WTC11 (cell line): Measurements from ENCODE around the gene RTP3. TPM values are rescaled to one million over a fixed set of nuclear protein-coding genes. Genes with fewer than 3 reads are reported as not detected.

Experiments
- ATAC-seq: fragments of 200-7000 bp; cut with Tn5 transposase; 2 replicates; pipeline ENCODE4 v1.10.0; 2021; ENCODE audit warnings: mild to moderate bottlenecking, moderate library complexity
- CTCF ChIA-PET: fragments of 300-600 bp; sonication (Branson Sonifier 250); formaldehyde crosslinking; loops from one replicate; lab custom pipeline; 2021; ENCODE audit warnings: antibody characterized with exemption; lab: Charles Lee
- POLR2A ChIA-PET: fragments of 350-600 bp; sonication (Branson Sonifier 250); formaldehyde crosslinking; loops from one replicate; lab custom pipeline; 2021; ENCODE audit warnings: antibody characterized with exemption; lab: Charles Lee
- DNase-seq: peaks from one replicate; pipeline ENCODE4 v3.0.0; 2021; ENCODE audit warnings: low spot score
- H3K27ac Mint-ChIP-seq: 2 replicates; pipeline ENCODE4 v1.8.0; 2021; ENCODE audit warnings: mixed read lengths
- H3K27me3 Mint-ChIP-seq: 2 replicates; pipeline ENCODE4 v1.8.0; 2021; ENCODE audit warnings: low read depth, mild to moderate bottlenecking, moderate library complexity, mixed read lengths
- H3K36me3 Mint-ChIP-seq: 2 replicates; pipeline ENCODE4 v1.8.0; 2021; ENCODE audit warnings: mixed read lengths
- H3K4me1 Mint-ChIP-seq: 2 replicates; pipeline ENCODE4 v1.8.0; 2022; ENCODE audit warnings: mixed read lengths
- H3K4me3 Mint-ChIP-seq: 2 replicates; pipeline ENCODE4 v1.8.0; 2021; ENCODE audit warnings: mild to moderate bottlenecking, moderate library complexity, mixed read lengths
- H3K9me3 Mint-ChIP-seq: 2 replicates; pipeline ENCODE4 v1.8.0; 2021; ENCODE audit warnings: mixed read lengths
- AR ChIP-seq: fragments of 250-450 bp; sonication (Bioruptor Pico); IDR thresholded peaks from 2 replicates; pipeline ENCODE4 v1.9.0; 2021; ENCODE audit warnings: mild to moderate bottlenecking
- ATF1 ChIP-seq: sonication (generic); formaldehyde crosslinking; IDR thresholded peaks from 2 replicates; pipeline ENCODE4 v1.8.1; 2023; ENCODE audit warnings: mild to moderate bottlenecking, moderate library complexity, missing genetic modification reagents
- ELF4 ChIP-seq: sonication (generic); formaldehyde crosslinking; IDR thresholded peaks from 2 replicates; pipeline ENCODE4 v1.8.1; 2022; ENCODE audit warnings: low read depth, mild to moderate bottlenecking, moderate library complexity, missing genetic modification reagents
- FOXK1 ChIP-seq: sonication (generic); formaldehyde crosslinking; IDR thresholded peaks from 2 replicates; pipeline ENCODE4 v1.8.0; 2022; ENCODE audit warnings: mild to moderate bottlenecking, moderate library complexity, missing genetic modification reagents
- KAT7 ChIP-seq: sonication (generic); formaldehyde crosslinking; IDR thresholded peaks from 2 replicates; pipeline ENCODE4 v1.8.1; 2023; ENCODE audit warnings: missing genetic modification reagents, mild to moderate bottlenecking, borderline replicate concordance
- NFE2L1 ChIP-seq: sonication (generic); formaldehyde crosslinking; IDR thresholded peaks from 2 replicates; pipeline ENCODE4 v1.8.1; 2023; ENCODE audit warnings: missing genetic modification reagents
- NFYB ChIP-seq: sonication (generic); formaldehyde crosslinking; conservative IDR thresholded peaks from 2 replicates; pipeline ENCODE4 v1.8.0; 2022; ENCODE audit warnings: low read depth, missing genetic modification reagents
- OVOL2 ChIP-seq: fragments of 250-450 bp; sonication (Bioruptor Pico); IDR thresholded peaks from 2 replicates; pipeline ENCODE4 v1.9.0; 2021; ENCODE audit warnings: mild to moderate bottlenecking, borderline replicate concordance
- TCF7 ChIP-seq: sonication (generic); formaldehyde crosslinking; IDR thresholded peaks from 2 replicates; pipeline ENCODE4 v1.8.0; 2022; ENCODE audit warnings: mild to moderate bottlenecking, low read depth, missing genetic modification reagents, moderate library complexity
- TEAD1 ChIP-seq: sonication (generic); formaldehyde crosslinking; IDR thresholded peaks from 2 replicates; pipeline ENCODE4 v1.8.0; 2022; ENCODE audit warnings: mild to moderate bottlenecking, missing genetic modification reagents
- USF1 ChIP-seq: sonication (generic); formaldehyde crosslinking; IDR thresholded peaks from 2 replicates; pipeline ENCODE4 v1.8.0; 2022; ENCODE audit warnings: mild to moderate bottlenecking, missing genetic modification reagents
- ZNF232 ChIP-seq: sonication (generic); formaldehyde crosslinking; IDR thresholded peaks from 2 replicates; pipeline ENCODE4 v1.8.0; 2022; ENCODE audit warnings: mild to moderate bottlenecking, missing genetic modification reagents
- ZNF396 ChIP-seq: fragments of 250-450 bp; sonication (Bioruptor Pico); IDR thresholded peaks from 2 replicates; pipeline ENCODE4 v1.8.0; 2021; ENCODE audit warnings: mild to moderate bottlenecking, moderate library complexity, borderline replicate concordance
- ZNF512 ChIP-seq: sonication (generic); formaldehyde crosslinking; IDR thresholded peaks from 2 replicates; pipeline ENCODE4 v1.8.1; 2022; ENCODE audit warnings: missing genetic modification reagents, borderline replicate concordance
- ZNF671 ChIP-seq: fragments of 250-450 bp; sonication (Bioruptor Pico); IDR thresholded peaks from 2 replicates; pipeline ENCODE4 v1.8.0; 2021; ENCODE audit warnings: mild to moderate bottlenecking
- ZSCAN18 ChIP-seq: fragments of 250-450 bp; sonication (Bioruptor Pico); IDR thresholded peaks from 2 replicates; pipeline ENCODE4 v2.1.2; 2022; ENCODE audit warnings: mild to moderate bottlenecking, moderate library complexity
- total RNA-seq: library from RNA; stranded (reverse); gene quantifications from 3 replicates; pipeline ENCODE4 v1.2.3, GENCODE V29; 2021
- TF ChIP-seq, protein P1 (sequence below): sonication (generic); formaldehyde crosslinking; IDR thresholded peaks from 2 replicates; pipeline ENCODE4 v1.8.1; 2023; ENCODE audit warnings: mild to moderate bottlenecking, missing genetic modification reagents, borderline replicate concordance
- TF ChIP-seq, protein P2 (sequence below): sonication (generic); formaldehyde crosslinking; IDR thresholded peaks from 2 replicates; pipeline ENCODE4 v1.8.0; 2023; ENCODE audit warnings: missing genetic modification reagents
- TF ChIP-seq, protein P3 (sequence below): sonication (generic); formaldehyde crosslinking; IDR thresholded peaks from 2 replicates; pipeline ENCODE4 v1.8.1; 2023; ENCODE audit warnings: mild to moderate bottlenecking, missing genetic modification reagents, moderate library complexity

RTP3 gene
- total RNA-seq, 1 experiment from 2014 or later: not detected

DNA sequence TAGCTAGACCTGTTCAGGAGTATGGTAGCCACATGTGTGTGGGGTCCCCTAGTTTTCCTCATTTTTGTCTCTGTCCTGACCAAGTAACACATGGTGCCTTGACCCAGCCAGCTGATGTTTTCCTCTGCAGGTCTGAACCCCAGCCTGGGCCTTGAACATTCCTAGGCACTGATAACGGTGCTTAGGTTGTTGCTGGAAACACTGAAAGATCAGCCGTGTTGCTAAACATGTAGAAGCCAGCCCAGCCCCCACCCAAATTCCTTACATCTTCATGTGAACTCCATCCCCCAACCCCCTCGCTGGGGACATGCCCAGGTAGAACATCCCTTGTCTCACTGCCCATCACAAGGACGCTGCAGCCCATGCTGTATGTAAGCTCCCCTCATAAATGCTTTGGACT lies 18.7 kb downstream of the RTP3 start (continued):
- TF ChIP-seq USF1 (CRISPR knock-in tag): no peak
- TF ChIP-seq ATF1 (CRISPR knock-in tag): no peak
- no peak for TF ChIP-seq TCF7 (CRISPR knock-in tag)

DNA sequence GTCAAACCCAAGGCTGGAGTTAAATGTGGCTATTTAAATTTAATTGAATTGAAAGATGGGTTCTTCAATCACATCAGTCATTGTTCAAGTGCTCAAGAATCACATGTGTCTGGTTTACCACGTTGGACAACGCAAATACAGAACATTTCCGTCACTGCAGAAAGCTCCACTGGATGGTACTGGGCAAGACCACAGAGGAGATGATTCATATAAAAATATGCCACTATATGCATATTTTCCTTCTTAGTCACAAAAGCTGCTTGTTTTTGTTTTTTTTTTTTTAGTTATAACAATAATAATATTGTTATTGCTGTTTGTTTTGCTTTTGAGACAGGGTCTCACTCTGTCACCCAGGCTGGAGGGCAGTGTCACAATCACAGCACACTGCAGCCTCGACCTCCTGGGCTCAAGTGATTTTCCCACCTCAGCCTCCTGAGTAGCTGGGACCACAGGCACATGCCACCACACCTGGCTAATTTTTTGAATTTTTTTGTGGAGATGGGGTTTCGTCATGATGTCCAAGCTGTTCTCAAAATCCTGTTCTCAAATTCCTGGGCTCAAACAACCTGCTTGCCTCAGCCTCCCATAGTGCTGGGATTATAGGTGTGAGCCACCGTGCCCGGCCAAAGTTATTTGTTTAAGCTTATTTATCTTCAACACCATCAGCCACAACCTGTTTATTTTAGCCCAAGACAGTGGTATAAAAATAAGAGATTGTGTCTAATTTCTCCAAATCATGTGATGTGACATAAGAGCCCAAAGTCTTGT lies 19.4 kb downstream of the RTP3 start:
- no peak overlapping the region for H3K27ac Mint-ChIP-seq
- no peak overlapping the region for H3K4me3 Mint-ChIP-seq
- no peak for ATAC-seq
- H3K9me3 Mint-ChIP-seq: peaks cover 7% of the 10 kb centered on the region; the same call in 1 of the 2 replicates
- peaks cover 10% of the 10 kb centered on the region for H3K4me1 Mint-ChIP-seq
- POLR2A ChIA-PET: no interaction called here
- TF ChIP-seq ZNF512 (CRISPR knock-in tag): no peak
- TF ChIP-seq FOXK1 (CRISPR knock-in tag): no peak
- TF ChIP-seq, protein P1, sequence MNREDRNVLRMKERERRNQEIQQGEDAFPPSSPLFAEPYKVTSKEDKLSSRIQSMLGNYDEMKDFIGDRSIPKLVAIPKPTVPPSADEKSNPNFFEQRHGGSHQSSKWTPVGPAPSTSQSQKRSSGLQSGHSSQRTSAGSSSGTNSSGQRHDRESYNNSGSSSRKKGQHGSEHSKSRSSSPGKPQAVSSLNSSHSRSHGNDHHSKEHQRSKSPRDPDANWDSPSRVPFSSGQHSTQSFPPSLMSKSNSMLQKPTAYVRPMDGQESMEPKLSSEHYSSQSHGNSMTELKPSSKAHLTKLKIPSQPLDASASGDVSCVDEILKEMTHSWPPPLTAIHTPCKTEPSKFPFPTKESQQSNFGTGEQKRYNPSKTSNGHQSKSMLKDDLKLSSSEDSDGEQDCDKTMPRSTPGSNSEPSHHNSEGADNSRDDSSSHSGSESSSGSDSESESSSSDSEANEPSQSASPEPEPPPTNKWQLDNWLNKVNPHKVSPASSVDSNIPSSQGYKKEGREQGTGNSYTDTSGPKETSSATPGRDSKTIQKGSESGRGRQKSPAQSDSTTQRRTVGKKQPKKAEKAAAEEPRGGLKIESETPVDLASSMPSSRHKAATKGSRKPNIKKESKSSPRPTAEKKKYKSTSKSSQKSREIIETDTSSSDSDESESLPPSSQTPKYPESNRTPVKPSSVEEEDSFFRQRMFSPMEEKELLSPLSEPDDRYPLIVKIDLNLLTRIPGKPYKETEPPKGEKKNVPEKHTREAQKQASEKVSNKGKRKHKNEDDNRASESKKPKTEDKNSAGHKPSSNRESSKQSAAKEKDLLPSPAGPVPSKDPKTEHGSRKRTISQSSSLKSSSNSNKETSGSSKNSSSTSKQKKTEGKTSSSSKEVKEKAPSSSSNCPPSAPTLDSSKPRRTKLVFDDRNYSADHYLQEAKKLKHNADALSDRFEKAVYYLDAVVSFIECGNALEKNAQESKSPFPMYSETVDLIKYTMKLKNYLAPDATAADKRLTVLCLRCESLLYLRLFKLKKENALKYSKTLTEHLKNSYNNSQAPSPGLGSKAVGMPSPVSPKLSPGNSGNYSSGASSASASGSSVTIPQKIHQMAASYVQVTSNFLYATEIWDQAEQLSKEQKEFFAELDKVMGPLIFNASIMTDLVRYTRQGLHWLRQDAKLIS (CRISPR knock-in tag): no peak
- no peak for TF ChIP-seq OVOL2 (CRISPR knock-in tag)
- TF ChIP-seq KAT7 (CRISPR knock-in tag): no peak
- no peak for TF ChIP-seq ELF4 (CRISPR knock-in tag)
- TF ChIP-seq ZNF232 (CRISPR knock-in tag): no peak
- no peak for TF ChIP-seq TEAD1 (CRISPR knock-in tag)
- TF ChIP-seq NFYB: no peak
- TF ChIP-seq, all 79 proteins: peak for 0
- peaks cover 2% of the 10 kb centered on the region; the same call in 1 of the 2 replicates for H3K27me3 Mint-ChIP-seq
- CTCF ChIA-PET: interaction anchor here (1.4 kb wide), 1 partner anchor 28 kb away, joined by 3 read pairs; no protein-coding TSS in a partner anchor
- peaks cover 6% of the 10 kb centered on the region; the same call in 1 of the 2 replicates for H3K36me3 Mint-ChIP-seq
- no peak for DNase-seq

DNA sequence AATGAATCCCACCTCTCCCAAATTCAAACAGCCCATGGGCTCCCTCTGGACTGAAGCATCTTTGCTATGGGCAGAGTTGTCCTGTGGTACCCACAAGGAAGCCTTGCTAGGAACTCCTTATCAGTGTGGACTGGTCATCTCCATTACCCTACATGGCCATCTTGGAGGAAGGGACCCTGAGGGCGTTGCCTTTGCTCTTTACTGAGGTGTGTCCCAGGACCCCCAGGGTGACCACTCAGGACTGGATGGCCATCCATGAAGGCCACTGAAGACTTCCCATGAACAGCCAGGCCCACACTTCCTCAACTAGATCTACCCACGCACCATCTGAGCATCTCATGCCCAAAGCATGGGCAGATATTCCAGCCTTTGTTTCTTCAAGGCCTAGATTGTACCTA lies 20.0 kb downstream of the RTP3 start:
- peaks cover 2% of the 10 kb centered on the region; the same call in 1 of the 2 replicates for H3K27me3 Mint-ChIP-seq
- peaks cover 8% of the 10 kb centered on the region for H3K4me1 Mint-ChIP-seq
- ChIA-PET POLR2A (no interaction called here), CTCF (interaction anchor here (1.4 kb wide), 1 partner anchor 29 kb away, joined by 3 read pairs; no protein-coding TSS in a partner anchor)
- DNase-seq (no peak), ATAC-seq (no peak)
- H3K4me3 Mint-ChIP-seq: no peak overlapping the region
- H3K36me3 Mint-ChIP-seq: peaks cover 6% of the 10 kb centered on the region; the same call in 1 of the 2 replicates
- H3K9me3 Mint-ChIP-seq: peaks cover 7% of the 10 kb centered on the region; the same call in 1 of the 2 replicates
- H3K27ac Mint-ChIP-seq: no peak overlapping the region
- TF ChIP-seq NFYB (no peak), USF1 (CRISPR knock-in tag) (no peak), NFE2L1 (CRISPR knock-in tag) (no peak), AR (CRISPR knock-in tag) (no peak), ZNF396 (CRISPR knock-in tag) (no peak), ZNF671 (CRISPR knock-in tag) (no peak), ZSCAN18 (no peak)
- TF ChIP-seq, protein P2, sequence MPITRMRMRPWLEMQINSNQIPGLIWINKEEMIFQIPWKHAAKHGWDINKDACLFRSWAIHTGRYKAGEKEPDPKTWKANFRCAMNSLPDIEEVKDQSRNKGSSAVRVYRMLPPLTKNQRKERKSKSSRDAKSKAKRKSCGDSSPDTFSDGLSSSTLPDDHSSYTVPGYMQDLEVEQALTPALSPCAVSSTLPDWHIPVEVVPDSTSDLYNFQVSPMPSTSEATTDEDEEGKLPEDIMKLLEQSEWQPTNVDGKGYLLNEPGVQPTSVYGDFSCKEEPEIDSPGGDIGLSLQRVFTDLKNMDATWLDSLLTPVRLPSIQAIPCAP (CRISPR knock-in tag): no peak
- TF ChIP-seq, protein P3, sequence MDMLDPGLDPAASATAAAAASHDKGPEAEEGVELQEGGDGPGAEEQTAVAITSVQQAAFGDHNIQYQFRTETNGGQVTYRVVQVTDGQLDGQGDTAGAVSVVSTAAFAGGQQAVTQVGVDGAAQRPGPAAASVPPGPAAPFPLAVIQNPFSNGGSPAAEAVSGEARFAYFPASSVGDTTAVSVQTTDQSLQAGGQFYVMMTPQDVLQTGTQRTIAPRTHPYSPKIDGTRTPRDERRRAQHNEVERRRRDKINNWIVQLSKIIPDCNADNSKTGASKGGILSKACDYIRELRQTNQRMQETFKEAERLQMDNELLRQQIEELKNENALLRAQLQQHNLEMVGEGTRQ (CRISPR knock-in tag): no peak
